HG03442 (cell line): ENCODE results near the gene WFDC12.

Experiments used
- ATAC-seq: cut with Tn5 transposase; IDR thresholded peaks from one replicate; pipeline ENCODE4 v1.9.1; 2021; ENCODE audit warnings: mild to moderate bottlenecking, moderate library complexity; ENCODE audit not compliant: unreplicated experiment

Gene WFDC12

DNA sequence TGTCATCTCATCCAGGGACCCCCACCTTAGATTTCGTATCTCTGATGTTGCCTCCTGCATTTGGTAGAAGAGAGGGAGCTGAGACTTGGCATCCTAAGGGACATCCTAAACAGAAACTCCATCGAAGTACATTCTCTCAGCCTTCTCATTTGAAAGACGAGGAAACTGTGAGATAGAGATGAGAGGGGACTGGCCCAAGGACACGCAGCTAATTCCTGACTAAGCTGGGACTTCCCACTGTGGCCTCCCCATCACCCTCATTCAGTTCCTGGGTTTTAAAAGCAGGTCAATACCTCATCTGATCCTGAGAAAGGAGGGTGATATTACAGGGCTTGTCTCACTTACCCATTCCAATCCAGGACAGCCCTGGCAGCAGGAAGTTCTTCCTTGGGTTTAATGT, 8.4 kb downstream of the WFDC12 start:
- ATAC-seq = no peak

GRCh38 chr20:45115386-45115774, 8.9 kb downstream of the WFDC12 start:
- ATAC-seq = no peak

DNA sequence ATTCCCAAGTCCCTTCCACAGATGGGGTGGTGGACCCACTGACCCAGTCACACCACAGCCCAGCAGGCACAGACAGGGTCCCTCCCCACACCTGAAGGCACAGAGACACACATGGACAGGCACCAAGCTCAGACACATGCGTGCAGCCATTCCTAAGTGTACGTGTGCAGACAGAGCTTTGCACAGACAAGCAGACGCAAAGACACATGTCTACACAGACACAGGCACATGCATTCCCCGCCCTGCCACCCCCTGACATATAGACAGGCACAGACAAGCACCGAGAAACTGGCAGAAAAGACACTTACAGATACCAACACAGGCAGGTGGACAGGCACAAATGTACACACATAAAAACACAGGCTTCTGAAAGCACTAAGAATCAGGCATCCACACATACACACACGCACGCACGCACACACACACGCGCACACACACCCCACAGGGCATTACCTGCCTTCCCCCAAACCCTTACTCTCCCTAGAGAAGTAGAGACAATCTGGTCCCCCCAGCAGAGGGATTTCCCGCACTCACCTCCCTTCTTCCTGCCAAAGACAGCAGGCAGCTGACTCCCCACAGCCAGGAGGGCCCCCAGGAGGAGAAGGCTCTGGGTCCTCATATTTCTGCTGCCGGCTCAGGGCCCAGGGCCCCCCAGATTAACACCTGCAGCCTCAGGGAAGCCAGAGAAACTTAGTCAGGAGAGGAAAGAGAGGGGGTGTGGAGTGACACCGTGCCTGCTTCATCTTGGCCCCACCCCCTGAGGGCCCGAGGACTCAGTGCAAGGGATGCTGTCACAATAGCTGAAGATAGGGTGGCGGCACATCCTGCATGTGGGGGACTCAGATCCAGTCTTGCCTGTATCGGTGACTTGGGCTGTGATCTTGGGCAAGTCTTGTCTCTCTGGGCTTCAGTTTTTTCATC, 9.5 kb downstream of the WFDC12 start, which contains the start of gene WFDC5:
TSS of gene WFDC5 (minus strand) at position 710 of the 921 bp plus-strand sequence. CDS start at position 619, 91 bp downstream.
- ATAC-seq = no peak

GRCh38 chr20:45113865-45114264, 10.4 kb downstream of the WFDC12 start:
- no peak for ATAC-seq

GRCh38 chr20:45112754-45113153, 11.5 kb downstream of the WFDC12 start:
- no peak for ATAC-seq

DNA sequence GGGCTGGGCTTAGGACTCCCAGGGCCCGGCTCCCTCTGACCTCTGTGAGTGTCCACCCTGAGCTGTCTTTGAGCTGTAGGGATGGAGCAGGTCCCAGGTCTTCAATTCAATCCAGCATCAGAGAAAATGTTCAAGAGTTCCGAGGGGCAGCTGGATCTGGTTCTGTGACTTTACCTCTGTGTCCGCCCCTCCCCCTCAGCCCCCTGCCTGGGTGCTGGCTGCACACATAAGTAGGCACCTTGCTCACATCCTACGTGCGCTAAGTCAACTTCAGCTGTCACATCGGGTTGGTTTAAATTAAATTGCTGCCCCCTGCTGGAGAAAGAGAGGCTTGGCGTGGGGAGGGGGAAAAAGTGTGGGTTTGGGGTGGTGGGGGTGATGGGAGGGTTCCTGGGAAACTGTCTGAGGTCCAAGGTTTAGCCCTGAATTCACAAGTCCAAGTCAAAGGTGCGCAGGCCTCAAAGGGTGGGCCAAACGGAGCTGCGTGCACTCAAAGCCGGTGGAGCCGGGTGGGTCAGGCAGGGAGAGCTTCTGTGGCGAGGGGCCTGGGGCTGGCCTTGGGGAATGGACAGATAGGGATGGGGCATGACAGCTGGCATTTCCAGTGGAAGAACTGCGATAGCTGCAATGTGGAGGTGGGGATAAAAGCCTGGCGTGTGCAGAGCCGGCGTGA, 12.3 kb downstream of the WFDC12 start:
- ATAC-seq = no peak

DNA sequence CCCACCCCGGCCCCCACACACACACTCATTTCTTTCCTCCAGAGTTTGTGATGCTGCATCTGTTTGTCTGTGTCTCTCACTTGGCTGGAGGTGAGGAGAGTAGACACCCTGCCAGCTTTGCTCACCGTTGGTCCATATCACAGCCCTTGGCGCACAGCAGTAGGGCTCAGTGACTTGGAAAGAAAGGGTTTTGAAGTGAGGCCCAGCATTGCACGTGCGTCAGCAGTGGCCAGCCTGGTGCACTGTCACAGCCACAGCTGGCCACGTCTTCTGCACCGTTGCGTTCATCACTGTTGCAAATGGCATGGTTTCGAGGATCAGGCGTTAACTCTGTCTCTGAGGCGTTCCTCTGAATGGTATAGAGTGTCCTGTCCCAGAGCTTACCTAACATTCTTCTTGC, 13.0 kb downstream of the WFDC12 start:
- ATAC-seq = no peak

DNA sequence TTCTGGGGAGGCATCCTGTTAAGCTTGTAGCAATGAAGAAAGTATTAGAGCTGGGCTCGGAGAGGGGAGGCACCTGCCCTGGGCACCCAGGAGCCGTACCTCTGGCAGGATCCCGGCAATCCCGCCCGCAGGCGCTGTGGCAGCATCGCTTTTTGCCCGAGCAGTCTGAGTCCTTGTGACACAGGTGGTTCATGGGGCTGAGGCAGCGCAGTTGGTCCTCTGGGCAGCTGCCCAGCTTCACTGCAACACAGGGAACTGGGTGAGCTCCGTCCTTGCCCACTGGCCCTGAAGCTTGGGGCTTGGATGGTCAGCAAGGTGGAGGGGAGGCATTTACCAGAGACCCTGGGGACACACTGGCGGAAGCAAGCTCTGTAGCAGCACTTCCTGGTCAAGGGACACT, 14.0 kb downstream of the WFDC12 start:
- no peak for ATAC-seq

- ATAC-seq = no peak
Measured at GRCh38 chr20:45109634-45110033, 14.6 kb downstream of the WFDC12 start.

DNA sequence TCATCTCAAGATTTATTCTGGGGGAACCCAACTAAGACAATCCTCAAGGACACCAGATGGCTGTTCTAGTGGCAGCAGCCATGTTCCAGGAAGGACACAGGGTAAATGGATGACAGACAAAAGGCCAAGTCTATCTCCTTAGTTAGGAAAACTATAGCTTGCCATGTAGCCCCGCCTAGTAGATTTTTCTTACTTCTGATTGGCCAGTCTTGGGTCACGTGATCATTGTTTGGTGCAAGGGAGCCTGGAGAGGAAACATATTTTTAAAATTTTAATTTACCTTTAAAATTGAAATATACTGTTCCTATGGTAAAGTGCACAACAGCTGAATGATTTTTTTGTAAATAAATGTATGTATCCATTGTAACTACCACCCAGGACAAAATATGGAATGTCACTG, 18.9 kb downstream of the WFDC12 start:
- ATAC-seq = no peak

DNA sequence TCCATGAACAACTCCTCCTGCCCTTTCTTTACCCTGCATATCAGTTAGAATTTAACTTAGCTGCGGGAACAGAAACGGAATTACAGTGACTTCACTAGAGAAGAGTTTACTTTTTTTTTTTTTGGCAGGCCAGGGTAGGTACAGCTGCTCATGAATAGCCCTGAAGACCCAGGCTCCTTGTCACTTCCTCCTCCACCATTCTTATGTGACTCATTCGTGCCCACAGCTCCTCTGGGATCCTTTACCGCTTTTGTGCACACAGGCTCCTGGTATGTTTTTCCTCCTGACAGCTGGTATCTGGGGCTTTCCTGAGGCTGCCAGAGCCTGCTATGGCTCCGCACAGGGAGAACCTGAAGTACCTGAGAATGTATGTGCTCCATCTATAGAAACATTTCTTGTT, 19.5 kb downstream of the WFDC12 start:
- ATAC-seq = no peak

- no peak for ATAC-seq
Measured at GRCh38 chr20:45103072-45103471, 21.2 kb downstream of the WFDC12 start.

DNA sequence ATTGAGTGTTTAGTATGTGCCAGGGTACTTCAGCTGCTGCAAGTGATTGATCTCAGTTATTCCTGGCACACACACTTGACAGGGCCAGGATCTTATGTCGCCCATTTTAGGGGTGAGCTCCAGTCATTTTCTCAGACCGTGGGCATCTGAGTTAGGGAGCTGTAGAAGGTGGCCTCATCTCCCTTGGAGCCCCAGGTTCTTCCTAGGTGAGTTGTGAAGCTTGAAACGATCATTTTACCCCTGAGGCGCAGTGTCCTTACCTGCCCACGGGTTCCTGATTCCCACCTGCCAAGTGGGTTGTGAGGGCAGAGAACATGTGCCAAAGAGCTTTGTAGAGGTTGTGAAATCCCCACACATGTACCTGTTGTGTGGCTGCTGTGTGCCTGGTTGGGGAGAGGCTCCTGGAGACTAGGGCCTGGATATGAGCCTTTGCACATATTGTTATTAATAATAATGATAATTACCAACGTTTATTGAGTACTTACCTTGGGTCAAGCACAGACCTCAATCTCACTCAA, 22.9 kb downstream of the WFDC12 start:
- no peak for ATAC-seq

- no peak for ATAC-seq
Measured at GRCh38 chr20:45100563-45101245, 23.6 kb downstream of the WFDC12 start, which contains the start of gene KCNS1. KCNS1 (minus strand) TSS chr20:45101127; CDS start chr20:45099236, 1,891 bp downstream.

DNA sequence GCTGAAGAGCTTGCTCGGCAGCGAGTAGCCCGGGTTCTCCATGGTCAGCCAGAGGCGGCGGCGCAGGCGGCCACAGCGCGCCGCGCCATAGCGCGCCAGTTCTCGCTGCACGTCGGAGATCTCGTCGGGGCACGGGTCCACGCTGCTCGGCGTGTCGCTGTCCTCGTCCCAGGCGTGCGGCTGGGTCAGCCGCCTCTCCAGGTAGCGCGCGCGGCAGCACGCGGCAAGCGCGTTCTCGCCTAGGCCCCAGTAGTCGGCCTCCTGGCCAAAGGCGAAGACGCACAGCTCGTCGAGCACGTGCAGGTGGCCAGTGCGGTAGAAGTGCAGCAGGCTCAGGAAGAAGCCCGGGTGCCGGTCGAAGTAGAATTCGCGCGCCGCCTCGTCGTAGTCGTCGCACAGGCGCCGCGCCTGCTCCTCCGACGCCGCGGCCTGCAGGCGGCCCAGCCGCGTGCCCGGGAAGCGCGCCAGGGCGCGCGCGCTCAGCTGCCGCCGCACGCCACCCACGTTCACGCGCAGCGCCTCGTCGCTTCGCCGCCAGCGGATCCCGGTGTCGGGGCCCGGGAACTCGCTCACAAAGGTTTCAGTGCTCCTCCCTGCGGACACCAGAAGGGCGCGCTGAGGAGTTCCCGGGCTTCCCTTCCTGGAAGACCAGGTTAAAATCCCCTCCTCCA, 26.0 kb downstream of the WFDC12 start:
- ATAC-seq = no peak

GRCh38 chr20:45097485-45098102, 26.7 kb downstream of the WFDC12 start:
- no peak for ATAC-seq

DNA sequence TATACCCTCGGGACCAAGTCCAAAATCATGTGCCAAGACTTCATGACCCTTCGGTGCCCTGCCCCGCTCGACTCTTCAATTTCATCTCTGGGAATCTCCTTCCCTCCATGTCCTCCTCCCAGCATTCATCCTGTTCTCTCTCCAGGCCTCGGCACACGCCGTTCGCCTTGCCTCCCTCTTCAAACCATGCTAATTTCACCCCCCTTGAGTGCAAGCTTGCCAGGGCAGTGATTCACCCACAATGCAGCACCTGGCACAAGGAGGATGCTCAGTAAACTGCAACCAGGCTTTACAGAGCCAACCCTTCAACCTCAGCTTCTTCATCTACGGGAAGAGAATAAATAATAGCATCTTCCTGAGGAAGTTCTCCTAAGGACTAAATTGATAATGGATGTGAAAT, 27.5 kb downstream of the WFDC12 start:
- ATAC-seq = no peak

GRCh38 chr20:45095805-45096238, 28.4 kb downstream of the WFDC12 start:
- no peak for ATAC-seq

- no peak for ATAC-seq
Measured at GRCh38 chr20:45094864-45095574, 29.2 kb downstream of the WFDC12 start.

GRCh38 chr20:45094201-45094600, 30.1 kb downstream of the WFDC12 start:
- no peak for ATAC-seq
